Hematopoietic multipotent progenitor cell treated with erythropoietin and hydrocortisone succinate and interleukin-3 and kit ligand, for 4 days (in vitro differentiated cells): ENCODE data around the gene USP30.

ENCODE experiments used
- DNase-seq: peaks from one replicate; pipeline ENCODE4 v3.0.0-alpha.2; 2015

USP30 gene

GRCh38 chr12:109098183-109098604 lies 45.8 kb downstream of the USP30 start:
- no peak for DNase-seq

GRCh38 chr12:109098651-109099050 lies 46.3 kb downstream of the USP30 start:
- DNase-seq = no peak

DNA sequence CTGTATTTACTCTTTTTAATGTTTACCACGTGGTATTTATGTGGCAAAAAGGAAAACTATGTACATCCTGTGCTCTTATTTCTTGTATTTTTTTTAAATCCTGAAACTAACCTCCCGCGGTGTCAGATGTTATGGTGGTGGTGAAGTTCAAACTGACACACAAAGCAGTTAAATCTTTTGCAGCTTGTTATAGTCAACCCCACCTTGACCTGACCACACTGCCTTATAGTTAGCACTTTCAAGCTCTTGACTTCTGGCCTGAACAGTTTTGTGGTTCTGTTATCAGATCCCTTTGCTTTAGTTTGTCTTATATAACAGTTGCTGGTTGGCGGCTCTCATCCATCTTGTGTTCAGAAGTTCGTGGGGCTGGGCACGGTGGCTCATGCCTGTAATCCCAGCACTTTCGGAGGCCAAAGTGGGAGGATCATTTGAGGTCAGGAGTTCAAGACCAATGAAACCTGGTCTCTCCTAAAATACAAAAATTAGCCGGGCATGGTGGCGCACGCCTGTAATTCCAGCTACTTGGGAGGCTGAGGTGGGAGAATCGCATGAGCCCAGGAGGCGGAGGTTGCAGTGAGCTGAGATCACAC lies 47.1 kb downstream of the USP30 start:
- DNase-seq = peak; percentile 62

GRCh38 chr12:109100741-109101140 lies 48.4 kb downstream of the USP30 start:
- no peak for DNase-seq

DNA sequence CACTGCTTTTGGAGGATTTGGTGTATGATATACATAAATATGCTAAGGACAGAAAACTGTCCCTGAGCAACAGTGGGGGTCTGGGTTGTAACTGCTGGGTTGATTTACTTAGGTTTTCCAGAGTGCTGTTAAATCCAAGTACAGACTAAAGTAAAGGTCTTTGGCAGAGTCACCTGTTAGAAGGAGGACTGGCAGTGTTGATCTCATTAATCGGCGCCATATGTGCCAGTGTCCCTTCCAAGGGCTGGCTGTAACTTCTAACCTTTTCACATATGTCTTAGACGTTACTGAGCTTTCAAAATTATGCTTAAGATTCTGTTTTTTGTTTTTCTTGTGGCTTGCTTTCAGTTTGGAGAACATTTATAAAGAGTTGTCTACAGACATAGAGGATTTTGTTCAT lies 50.1 kb downstream of the USP30 start:
- no peak for DNase-seq

DNA sequence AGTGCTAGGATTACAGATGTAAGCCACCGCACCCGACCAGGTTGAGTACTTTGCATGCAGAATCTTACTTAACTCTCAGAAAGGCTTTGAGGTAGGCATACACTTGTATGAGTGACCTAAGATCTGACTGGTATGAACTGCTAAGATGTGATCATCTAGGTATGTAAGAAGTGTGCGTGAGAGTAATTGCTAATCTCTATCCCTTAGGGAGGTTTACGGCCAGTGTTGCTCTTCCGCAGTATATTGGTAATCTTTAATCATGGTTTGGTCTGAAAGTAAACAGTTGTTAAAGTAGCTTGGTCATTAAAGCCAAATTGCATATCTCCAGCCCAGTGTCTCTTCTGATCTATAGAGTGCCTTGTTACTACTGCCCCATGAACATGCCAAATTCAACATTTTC lies 52.8 kb downstream of the USP30 start:
- no peak for DNase-seq

GRCh38 chr12:109109746-109110350 lies 57.5 kb downstream of the USP30 start:
- DNase-seq = no peak

DNA sequence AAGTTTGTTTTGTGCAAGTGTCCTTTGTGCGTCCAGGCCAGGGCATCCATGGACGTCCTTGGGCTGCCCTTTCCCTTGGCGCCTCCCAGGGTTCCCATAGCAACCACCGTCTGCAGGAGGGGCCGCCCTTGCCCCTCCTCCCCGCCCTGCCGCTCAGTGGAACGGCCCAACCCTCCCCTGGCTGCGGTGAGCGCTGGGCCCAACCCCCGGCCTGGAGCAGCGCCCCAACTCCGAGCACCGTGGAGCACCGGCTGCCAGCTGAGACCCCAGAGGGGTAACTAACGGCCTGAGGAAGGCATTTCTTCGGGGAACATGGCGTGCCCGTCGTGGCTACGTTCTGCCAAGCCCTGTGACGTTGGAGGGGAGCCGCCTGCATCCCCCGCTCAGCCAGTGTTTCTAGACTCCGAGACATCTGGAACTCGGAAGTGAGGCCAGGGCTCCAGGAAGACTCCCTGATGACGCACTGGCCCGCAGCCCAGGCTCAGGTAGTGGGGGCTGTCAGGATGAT lies 58.7 kb downstream of the USP30 start:
- DNase-seq = peak; percentile 82

DNA sequence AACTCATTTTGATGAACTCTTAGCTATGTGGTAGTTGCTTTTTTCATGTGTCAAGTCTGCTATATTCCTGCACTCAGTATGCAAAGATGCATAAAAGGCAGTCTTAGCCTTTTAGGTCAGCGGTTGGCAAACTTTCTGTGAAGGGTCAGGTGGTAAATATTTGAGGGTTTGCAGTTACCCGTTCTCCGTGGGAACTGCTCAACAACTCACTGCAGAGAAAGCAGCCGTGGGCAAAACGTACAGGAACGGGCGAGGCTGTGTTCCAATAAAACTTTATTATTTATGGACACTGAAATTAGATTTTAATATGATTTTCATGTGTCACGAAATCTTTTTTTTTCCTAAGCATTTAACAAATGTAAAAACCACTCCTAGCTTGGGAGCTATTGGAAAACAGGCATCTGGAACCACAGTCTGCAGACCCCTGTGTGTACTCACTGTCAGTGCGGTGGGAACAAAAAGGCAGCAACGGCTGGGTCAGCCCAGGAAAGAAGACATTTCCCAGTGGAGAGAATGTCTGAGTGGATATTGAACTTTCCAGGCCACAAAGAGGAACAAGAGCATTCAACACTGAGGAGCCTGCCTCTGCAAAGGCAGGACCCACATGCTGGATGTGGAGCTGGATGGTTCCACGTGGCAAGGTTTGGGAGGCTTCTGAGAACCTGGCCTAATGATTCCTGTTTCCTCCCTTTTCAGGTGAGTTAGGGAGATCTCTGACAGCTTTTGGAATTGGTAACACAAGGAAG lies 60.5 kb downstream of the USP30 start:
- DNase-seq = no peak

DNA sequence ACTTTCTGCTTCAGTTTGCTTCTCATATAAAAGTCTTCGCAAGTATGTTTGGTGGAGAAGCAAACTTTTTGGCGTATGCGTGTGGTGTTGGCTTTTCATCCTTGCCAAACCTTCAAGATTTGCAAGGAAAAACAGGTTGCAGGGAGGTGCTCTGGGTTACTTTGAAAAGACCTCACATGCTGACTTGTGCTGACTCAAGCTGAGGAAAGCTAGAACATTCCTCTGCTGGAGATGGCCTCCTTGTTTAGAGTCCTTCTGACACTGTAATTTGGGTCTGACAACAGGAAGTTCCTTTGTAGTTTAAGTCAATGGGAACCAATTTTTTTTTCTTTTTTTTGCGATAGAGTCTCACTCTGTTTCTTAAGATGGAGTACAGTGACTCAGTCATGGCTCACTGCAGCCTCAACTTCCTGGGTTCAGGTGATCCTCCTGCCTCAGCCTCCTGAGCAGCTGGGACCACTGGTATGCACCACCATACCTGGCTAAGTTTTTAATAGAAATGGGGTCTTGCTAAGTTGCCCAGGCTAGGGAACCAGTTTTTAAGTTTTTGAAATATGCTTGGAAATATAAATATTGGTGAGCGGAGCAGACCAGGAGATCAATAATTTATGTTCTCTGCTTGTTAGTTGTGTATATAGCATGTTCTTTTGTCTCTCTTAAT lies 61.4 kb downstream of the USP30 start:
- DNase-seq = no peak

GRCh38 chr12:109114644-109115043 lies 62.3 kb downstream of the USP30 start:
- no peak for DNase-seq

DNA sequence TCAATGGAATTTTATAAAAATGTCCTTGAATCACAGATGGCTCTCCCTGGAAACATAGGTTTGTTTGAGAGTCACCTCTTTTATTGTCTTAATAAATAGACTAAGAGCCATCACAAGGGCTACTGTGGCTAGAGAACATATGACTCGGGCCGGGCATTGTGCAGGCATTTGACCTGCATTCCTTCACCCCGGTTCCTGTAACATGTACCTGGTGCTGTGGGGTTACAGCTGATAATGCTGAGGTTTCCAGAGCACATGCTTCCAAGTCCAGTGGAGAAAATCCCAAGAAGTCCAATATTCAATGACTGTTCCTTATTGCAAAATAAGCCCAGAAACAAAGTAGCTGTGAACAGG lies 63.0 kb downstream of the USP30 start:
- DNase-seq = no peak

DNA sequence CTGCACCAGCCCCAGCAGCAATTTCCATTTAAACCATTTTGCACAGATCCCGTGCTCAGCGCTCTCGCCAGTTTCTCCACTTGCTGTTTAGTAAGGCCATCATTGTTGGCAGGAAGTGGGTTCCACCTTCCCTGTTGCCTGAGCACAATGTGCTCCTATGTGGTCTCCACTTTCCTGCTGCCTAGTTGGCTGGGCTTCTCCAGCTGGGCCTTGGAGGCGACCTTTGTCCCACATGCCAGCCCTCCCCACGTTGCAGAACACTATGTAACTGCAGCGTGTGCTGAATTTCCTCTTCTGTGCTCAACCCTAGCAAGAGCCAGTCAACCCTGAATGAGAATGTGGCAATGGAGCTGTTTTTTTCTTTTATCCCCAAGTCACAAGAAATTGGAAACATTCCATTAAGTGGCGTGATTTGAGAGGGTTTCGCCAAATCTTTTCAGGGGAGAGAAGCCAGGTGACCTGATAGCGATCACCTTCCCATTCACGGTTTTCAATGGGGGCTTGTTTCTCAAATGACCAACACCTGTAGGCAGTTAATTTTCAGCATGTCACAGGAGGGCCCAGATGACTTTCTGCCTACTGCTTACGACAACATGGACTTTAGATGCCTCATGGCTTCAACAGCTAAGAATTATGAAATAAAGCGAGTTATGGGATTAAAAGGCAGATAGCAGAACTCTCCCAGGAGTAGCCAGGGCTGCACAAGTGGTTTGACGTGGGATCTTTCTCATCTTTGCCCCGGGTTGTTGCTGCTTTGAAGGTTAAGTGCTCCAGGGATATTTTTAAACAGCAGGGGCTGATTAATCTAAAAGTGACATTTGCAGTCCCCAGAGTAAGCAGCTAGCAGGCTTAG lies 63.6 kb downstream of the USP30 start, which contains the start of gene ACACB:
ACACB (plus strand) TSS at position 830 of the 853 bp plus-strand sequence. CDS start 22,819 bp downstream, outside the sequence.
- peak; percentile 52 for DNase-seq

GRCh38 chr12:109116611-109116949 lies 64.2 kb downstream of the USP30 start:
- DNase-seq = no peak

GRCh38 chr12:109120095-109120494 lies 67.7 kb downstream of the USP30 start:
- DNase-seq = no peak

- DNase-seq = no peak
These were observed 68.2 kb downstream of the USP30 start for GRCh38 chr12:109120557-109120956.

GRCh38 chr12:109121346-109121880 lies 69.0 kb downstream of the USP30 start:
- no peak for DNase-seq

GRCh38 chr12:109124878-109125648 lies 72.7 kb downstream of the USP30 start:
- no peak for DNase-seq

DNA sequence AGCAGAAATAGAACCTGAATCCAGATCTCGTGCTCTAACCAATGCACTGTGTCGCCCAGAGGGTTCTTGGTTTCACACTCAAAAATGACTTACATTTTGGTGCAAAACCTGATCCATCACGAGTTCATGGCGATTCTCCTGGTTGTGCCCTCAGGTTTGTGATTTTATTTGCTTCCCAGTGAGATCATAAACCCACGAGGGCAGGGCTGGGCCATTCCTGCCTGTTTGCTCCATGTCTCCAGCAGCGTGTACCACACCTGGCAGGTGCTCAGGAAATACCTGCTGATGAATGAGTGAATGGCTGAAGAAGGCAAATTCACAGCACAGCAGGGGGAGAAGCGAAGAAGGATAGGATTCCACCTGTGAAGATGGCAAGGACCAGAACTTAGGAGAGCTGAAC lies 73.4 kb downstream of the USP30 start:
- DNase-seq = no peak

DNA sequence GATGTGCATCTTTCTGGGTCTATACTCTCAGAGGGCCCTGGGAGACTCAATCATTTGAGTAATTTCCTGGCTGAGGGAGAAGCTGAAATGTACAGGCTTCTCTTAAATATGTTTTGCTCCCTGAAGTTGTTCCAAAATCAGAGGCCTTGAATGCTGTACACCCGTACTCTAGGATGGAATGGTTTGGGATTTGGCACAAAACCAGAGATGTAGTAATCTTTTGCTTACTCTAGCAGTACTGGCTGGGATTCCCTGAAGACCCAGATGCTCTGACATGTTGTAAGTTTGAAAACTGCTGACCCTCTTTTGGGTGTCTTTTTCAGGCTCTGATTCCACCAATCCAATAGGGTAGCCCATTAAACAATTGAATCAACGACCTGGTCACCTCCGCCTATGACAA lies 74.4 kb downstream of the USP30 start:
- DNase-seq = no peak

DNA sequence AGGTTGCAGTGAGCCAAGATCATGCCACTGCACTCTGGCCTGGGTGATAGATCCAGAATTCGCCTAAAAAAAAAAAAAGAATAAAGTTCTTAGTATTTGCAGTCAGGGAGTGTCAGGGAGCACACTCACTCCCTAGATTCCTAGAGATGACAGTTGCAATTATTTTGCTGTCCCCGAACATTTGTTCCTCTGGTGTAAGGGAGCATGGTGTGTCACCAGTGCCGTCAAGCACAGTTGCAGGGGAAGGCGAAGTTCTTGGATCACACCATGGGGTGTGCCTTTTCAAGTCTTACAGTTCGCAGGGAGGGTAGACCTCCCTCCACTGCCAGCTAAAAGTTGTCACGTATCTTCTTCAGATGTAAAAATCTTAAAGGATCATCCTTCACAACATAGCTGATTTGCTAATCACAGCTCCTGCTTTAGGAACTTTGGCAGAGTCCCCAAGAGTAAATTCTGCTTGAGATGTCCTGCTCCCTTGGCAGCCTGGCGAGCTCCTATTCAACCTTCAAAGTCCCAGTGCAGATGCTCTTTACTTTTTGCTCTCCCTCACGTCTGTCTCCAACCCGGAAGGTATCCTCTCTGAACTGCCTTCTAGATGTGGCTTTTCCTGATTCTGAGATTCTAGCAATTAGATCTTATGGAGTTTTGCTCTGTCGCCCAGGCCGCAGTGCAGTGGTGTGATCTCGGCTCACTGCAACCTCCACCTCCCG lies 75.3 kb downstream of the USP30 start:
- no peak for DNase-seq
